A549 (cell line): ENCODE measurements around the gene ZNF507.

Experiments
- MYC ChIP-seq: IDR thresholded peaks from 2 replicates; pipeline ENCODE4 v1.6.1; 2012; ENCODE audit warnings: mild to moderate bottlenecking, inconsistent platforms, low read length, improper control_type of control experiment, borderline replicate concordance
- POLR2A ChIP-seq: IDR thresholded peaks from 2 replicates; pipeline ENCODE4 v1.6.1; 2012; ENCODE audit warnings: mild to moderate bottlenecking, low read length
- TFCP2L1 ChIP-seq: fragments of 250-450 bp; sonication (Bioruptor Pico); IDR thresholded peaks from 2 replicates; pipeline ENCODE4 v1.5.0; 2021; ENCODE audit warnings: mild to moderate bottlenecking
- TF ChIP-seq, protein P1 (sequence below): fragments of >200 bp; sonication (Bioruptor Twin); formaldehyde crosslinking; IDR thresholded peaks from 3 replicates; pipeline ENCODE4 v1.5.1; 2016

DNA sequence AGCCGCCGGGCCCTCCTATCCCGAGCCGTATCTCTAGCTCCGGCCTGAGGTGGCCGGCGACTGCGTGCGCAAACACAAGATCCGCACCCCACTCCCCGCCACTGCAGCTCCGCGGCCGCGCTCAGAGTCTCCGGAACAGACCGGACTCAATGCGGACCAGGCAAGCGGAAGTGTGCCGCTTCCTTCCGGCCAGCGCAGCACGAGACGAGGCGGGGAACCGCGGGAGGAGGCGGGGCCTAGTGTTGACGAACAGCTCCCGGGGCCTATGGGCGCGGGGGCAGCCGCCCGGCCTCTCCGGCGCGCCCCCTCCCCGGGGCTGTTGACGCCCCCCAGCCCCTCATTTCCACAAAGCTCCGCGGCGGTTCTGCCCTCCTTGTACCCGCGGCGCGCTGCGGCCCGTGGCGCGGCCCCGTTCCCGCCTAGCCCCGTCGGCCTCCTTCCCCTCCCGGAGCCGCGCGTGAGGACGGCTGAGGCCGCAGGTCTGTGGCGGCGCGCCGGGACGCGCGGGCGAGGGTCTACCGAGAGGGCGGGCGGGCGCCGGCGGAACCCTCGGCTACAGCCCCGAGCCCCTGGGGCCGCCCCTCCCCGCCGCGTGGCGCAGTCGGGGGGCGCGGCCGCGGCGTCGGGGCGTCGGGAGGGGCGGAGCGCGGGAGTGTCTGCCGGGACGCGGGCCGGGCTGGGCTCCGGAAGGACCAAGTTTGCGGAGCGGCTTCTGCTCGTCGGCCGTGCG, 60.2 kb downstream of the ZNF507 start, which contains the start of gene DPY19L3:
- TF ChIP-seq, protein P1, sequence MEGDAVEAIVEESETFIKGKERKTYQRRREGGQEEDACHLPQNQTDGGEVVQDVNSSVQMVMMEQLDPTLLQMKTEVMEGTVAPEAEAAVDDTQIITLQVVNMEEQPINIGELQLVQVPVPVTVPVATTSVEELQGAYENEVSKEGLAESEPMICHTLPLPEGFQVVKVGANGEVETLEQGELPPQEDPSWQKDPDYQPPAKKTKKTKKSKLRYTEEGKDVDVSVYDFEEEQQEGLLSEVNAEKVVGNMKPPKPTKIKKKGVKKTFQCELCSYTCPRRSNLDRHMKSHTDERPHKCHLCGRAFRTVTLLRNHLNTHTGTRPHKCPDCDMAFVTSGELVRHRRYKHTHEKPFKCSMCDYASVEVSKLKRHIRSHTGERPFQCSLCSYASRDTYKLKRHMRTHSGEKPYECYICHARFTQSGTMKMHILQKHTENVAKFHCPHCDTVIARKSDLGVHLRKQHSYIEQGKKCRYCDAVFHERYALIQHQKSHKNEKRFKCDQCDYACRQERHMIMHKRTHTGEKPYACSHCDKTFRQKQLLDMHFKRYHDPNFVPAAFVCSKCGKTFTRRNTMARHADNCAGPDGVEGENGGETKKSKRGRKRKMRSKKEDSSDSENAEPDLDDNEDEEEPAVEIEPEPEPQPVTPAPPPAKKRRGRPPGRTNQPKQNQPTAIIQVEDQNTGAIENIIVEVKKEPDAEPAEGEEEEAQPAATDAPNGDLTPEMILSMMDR = no peak
- TF ChIP-seq MYC = peak; percentile 92
- TF ChIP-seq TFCP2L1 = 0 out of 2 replicates have a peak, but pooled peaks have one; percentile 69
- TF ChIP-seq POLR2A = peak; percentile 97
